DND-41 (cell line): ENCODE results near the gene SPATS2.

ENCODE experiments used
- ATAC-seq: fragments of 200-7000 bp; cut with Tn5 transposase; 3 replicates; pipeline ENCODE4 v1.9.1; 2021; ENCODE audit warnings: low read depth; ENCODE audit not compliant: insufficient read depth
- DNase-seq: peaks from one replicate; pipeline ENCODE4 v3.0.0-alpha.2; 2020
- H2AFZ ChIP-seq: 2 replicates; pipeline ENCODE4 v1.6.0; 2012; ENCODE audit warnings: low read depth, low read length
- H3K27ac ChIP-seq: 2 replicates; pipeline ENCODE4 v1.5.1; 2012; ENCODE audit warnings: low read length, inconsistent platforms
- H3K27me3 ChIP-seq: fragments of 200-600 bp; sonication (generic); 2 replicates; pipeline ENCODE4 v1.6.0; 2012; ENCODE audit warnings: low read length, mild to moderate bottlenecking, inconsistent platforms; ENCODE audit not compliant: insufficient read depth, poor library complexity
- H3K36me3 ChIP-seq: 2 replicates; pipeline ENCODE4 v1.5.1; 2012; ENCODE audit warnings: low read length, inconsistent platforms; ENCODE audit not compliant: insufficient read depth
- H3K4me1 ChIP-seq: 2 replicates; pipeline ENCODE4 v1.5.1; 2012; ENCODE audit warnings: mild to moderate bottlenecking, low read length; ENCODE audit not compliant: insufficient read depth
- H3K4me2 ChIP-seq: 2 replicates; pipeline ENCODE4 v1.6.0; 2012; ENCODE audit warnings: mild to moderate bottlenecking, moderate library complexity, low read length, inconsistent platforms; ENCODE audit not compliant: insufficient read depth
- H3K4me3 ChIP-seq, 2 experiments: fragments of 200-600 bp in 1 of 2; shearing (Covaris generic) in 1 of 2; 2 replicates each; pipeline ENCODE4 v1.5.1; 2012 to 2016; ENCODE audit warnings: inconsistent platforms in 2 of 2, low read length in 2 of 2, mild to moderate bottlenecking in 2 of 2, low read depth in 1 of 2, moderate library complexity in 1 of 2
- H3K79me2 ChIP-seq: 2 replicates; pipeline ENCODE4 v1.6.0; 2012; ENCODE audit warnings: low read length, inconsistent platforms; ENCODE audit not compliant: insufficient read depth
- H3K9ac ChIP-seq: 2 replicates; pipeline ENCODE4 v1.6.0; 2012; ENCODE audit warnings: low read depth, mild to moderate bottlenecking, inconsistent platforms, low read length, moderate library complexity
- H3K9me3 ChIP-seq: 2 replicates; pipeline ENCODE4 v1.5.1; 2012; ENCODE audit warnings: low read length, moderate library complexity, mild to moderate bottlenecking, inconsistent platforms; ENCODE audit not compliant: insufficient read depth, severe bottlenecking
- H4K20me1 ChIP-seq: 2 replicates; pipeline ENCODE4 v1.6.0; 2012; ENCODE audit warnings: low read length; ENCODE audit not compliant: insufficient read depth
- CTCF ChIP-seq: IDR thresholded peaks from 2 replicates; pipeline ENCODE4 v1.5.1; 2012; ENCODE audit warnings: borderline replicate concordance, low read length, moderate library complexity, mild to moderate bottlenecking; ENCODE audit not compliant: poor library complexity, severe bottlenecking; ENCODE audit errors: extremely low read depth
- EZH2 ChIP-seq: IDR thresholded peaks from 3 replicates; pipeline ENCODE4 v1.6.1; 2012; ENCODE audit warnings: borderline replicate concordance, low read depth, mild to moderate bottlenecking, moderate library complexity, low read length, inconsistent platforms; ENCODE audit not compliant: severe bottlenecking

The SPATS2 gene

GRCh38 chr12:49478949-49479664 lies 111.8 kb downstream of the SPATS2 start:
- no peak for ATAC-seq

GRCh38 chr12:49482095-49483051 lies 115.1 kb downstream of the SPATS2 start:
- H4K20me1 ChIP-seq = peaks cover 6% of the 10 kb centered on the region; the same call in 1 of the 2 replicates
- no peaks in the 10 kb centered on the region for H3K27me3 ChIP-seq
- H3K36me3 ChIP-seq = peaks cover 10% of the 10 kb centered on the region
- no peaks in the 10 kb centered on the region for H3K9me3 ChIP-seq
- H3K4me3 ChIP-seq = no peak overlapping the region
- no peak overlapping the region for H2AFZ ChIP-seq
- H3K27ac ChIP-seq = no peak overlapping the region
- no peak overlapping the region for H3K4me2 ChIP-seq
- no peaks in the 10 kb centered on the region for H3K4me1 ChIP-seq
- H3K9ac ChIP-seq = no peak overlapping the region
- ATAC-seq (no peak), DNase-seq (no peak)
- no peaks in the 10 kb centered on the region for H3K79me2 ChIP-seq
- TF ChIP-seq CTCF (no peak), EZH2 (no peak)

More at GRCh38 chr12:49478949-49479664, 111.8 kb downstream of the SPATS2 start:
- Histone ChIP-seq H3K27ac (no peak overlapping the region), H4K20me1 (peaks cover 14% of the 10 kb centered on the region; the same call in 1 of the 2 replicates), H2AFZ (no peak overlapping the region), H3K4me3 (no peak overlapping the region), H3K36me3 (peaks cover 8% of the 10 kb centered on the region; the same call in 1 of the 2 replicates), H3K4me2 (no peak overlapping the region), H3K4me1 (no peaks in the 10 kb centered on the region), H3K27me3 (no peaks in the 10 kb centered on the region), H3K79me2 (no peaks in the 10 kb centered on the region), H3K9me3 (no peaks in the 10 kb centered on the region), H3K9ac (no peak overlapping the region)
- no peak for DNase-seq
- TF ChIP-seq EZH2 = no peak
- no peak for TF ChIP-seq CTCF

- no peak overlapping the region for H3K27ac ChIP-seq
- H3K4me1 ChIP-seq = no peaks in the 10 kb centered on the region
- H3K9ac ChIP-seq = no peak overlapping the region
- H3K27me3 ChIP-seq = no peaks in the 10 kb centered on the region
- no peak overlapping the region for H2AFZ ChIP-seq
- H3K4me2 ChIP-seq = no peak overlapping the region
- peaks cover 6% of the 10 kb centered on the region; the same call in 1 of the 2 replicates for H4K20me1 ChIP-seq
- no peaks in the 10 kb centered on the region for H3K79me2 ChIP-seq
- no peak overlapping the region for H3K4me3 ChIP-seq
- H3K36me3 ChIP-seq = peaks cover 16% of the 10 kb centered on the region
- no peaks in the 10 kb centered on the region for H3K9me3 ChIP-seq
- DNase-seq (no peak), ATAC-seq (no peak)
- TF ChIP-seq CTCF (no peak), EZH2 (no peak)
These were observed 116.4 kb downstream of the SPATS2 start for GRCh38 chr12:49483619-49484018.
